ENCODE results near the gene ZDHHC11B. TPM values are rescaled to one million over a fixed set of nuclear protein-coding genes. Genes with fewer than 3 reads are reported as not detected.

The ZDHHC11B gene
- total RNA-seq, 6 experiments from 2014 or later = 0.56 to 5.1 (median 2.8) TPM

DNA sequence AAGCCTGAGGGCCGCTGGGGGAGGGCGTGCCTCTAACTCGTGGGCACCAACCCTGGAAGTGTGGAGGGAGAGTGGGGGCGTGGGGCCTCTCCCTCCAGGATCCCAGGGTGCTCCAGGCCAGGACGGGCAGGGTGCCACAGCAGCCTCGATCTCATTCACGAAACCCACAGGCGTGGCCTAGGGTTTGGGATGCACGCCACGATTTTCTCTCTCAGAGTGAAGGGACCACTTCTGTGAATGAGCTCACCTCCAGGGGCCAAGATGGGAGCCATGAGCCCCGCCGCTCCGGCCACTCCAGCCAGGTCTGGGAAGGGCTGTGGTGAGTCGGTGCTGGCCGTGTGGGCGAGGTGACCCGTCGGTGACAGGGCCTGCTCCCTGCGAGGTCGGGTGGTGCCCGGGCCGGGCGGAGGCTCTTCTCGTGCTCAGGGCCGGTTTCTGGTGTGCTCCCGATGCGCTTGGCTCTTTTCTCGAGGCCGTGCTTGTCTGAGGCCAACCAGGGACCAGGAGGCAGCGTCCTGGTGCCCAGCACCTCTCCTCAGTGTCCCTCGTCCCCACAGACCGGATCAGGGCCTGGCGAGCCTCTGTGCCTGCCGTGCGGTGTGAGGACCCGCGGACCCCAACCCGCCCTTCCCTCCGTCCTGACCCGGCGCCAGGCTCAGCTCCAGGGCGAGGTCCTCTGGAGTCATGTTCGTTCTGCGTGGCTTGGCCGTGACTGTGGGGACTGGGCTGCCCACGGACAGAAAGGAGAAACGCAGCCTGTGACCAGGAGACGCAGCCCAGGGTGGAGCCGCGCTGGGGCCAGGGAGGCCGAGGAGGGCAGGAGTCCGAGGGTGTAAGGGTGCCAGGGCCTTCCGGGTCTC, 122.4 kb downstream of the ZDHHC11B start:
- ATAC-seq (no peak), DNase-seq (peak; percentile 21 to 55 (median 42))
- H3K27ac ChIP-seq = no peak overlapping the region
- H3K4me3 ChIP-seq = no peak overlapping the region
- H3K4me1 ChIP-seq = peaks cover 0 to 6% (median 2%) of the 10 kb centered on the region in 4 donors
- H3K27me3 ChIP-seq = no peaks in the 10 kb centered on the region
- no peaks in the 10 kb centered on the region for H3K9me3 ChIP-seq
- H3K36me3 ChIP-seq = no peaks in the 10 kb centered on the region
- TF ChIP-seq CTCF (IDR thresholded peaks at IDR 0.05) (no peak), POLR2A (IDR thresholded peaks at IDR 0.05) (no peak)
- intact Hi-C loops (cut with DNase I) = no loop called here
- 88% methylated on average over 7 of the region's 53 CpGs for WGBS (ENCODE audit: insufficient coverage, low coverage, low lambda C conversion rate, missing lambda C conversion rate)

- no peak overlapping the region for H3K27ac ChIP-seq
- TF ChIP-seq CTCF (IDR thresholded peaks at IDR 0.05) (no peak), POLR2A (IDR thresholded peaks at IDR 0.05) (no peak)
- no peak overlapping the region for H3K4me3 ChIP-seq
- peaks cover 0 to 6% (median 2%) of the 10 kb centered on the region in 4 donors for H3K4me1 ChIP-seq
- 100% methylated on average over 9 of the region's 11 CpGs for WGBS (ENCODE audit: insufficient coverage, low coverage, low lambda C conversion rate, missing lambda C conversion rate)
- intact Hi-C loops (cut with DNase I) = no loop called here
- peak; percentile 12 to 39 (median 33) for DNase-seq
- ATAC-seq = no peak
- H3K36me3 ChIP-seq = no peaks in the 10 kb centered on the region
- H3K9me3 ChIP-seq = no peaks in the 10 kb centered on the region
- H3K27me3 ChIP-seq = no peaks in the 10 kb centered on the region
Observed at GRCh38 chr5:660491-661030, 124.0 kb downstream of the ZDHHC11B start.

Other genes starting within 250 kb of the ZDHHC11B start
- 1 to 10 TPM; 3.4 to 6.0 (median 4.2) TPM for gene CEP72, start 172.4 kb downstream of the ZDHHC11B start, total RNA-seq
- gene TPPP, start 91.4 kb downstream of the ZDHHC11B start, total RNA-seq = 1 to 10 TPM; 1.9 to 4.3 (median 2.4) TPM
- 10 to 100 TPM in 2 of 6 experiments, 1 to 10 TPM in 3, under 1 TPM in 1; 0.50 to 14.4 (median 5.8) TPM for gene ZDHHC11, start 66.3 kb upstream of the ZDHHC11B start, total RNA-seq
- gene BRD9, start 108.1 kb upstream of the ZDHHC11B start, total RNA-seq = 10 to 100 TPM; 10.7 to 16.7 (median 13.8) TPM
- gene TRIP13, start 108.2 kb upstream of the ZDHHC11B start, total RNA-seq = 1 to 10 TPM in 2 of 6 experiments, under 1 TPM in 4; 0.15 to 3.2 (median 0.70) TPM
- gene NKD2, start 224.1 kb upstream of the ZDHHC11B start, total RNA-seq = 1 to 10 TPM in 4 of 6 experiments, under 1 TPM in 2; 0.93 to 2.9 (median 2.2) TPM

All from right lobe of liver (tissue), 6 donors.